Activated T-cell treated with anti-CD3 and anti-CD28 coated beads for 1 hour (primary cell): ENCODE results near the gene ANKRD36C.
"Not testable (repeated sequence)": the region's sequence is repeated elsewhere in the genome, so short reads cannot be mapped to it uniquely, and the experiment has no call there.

Experiments
- DNase-seq: peaks from one replicate; pipeline ENCODE4 v3.0.0-alpha.2; 2020; ENCODE audit warnings: low read depth

The ANKRD36C gene

GRCh38 chr2:95991351-95992094 is at the start of gene ANKRD36C:
Gene ANKRD36C (minus strand): TSS chr2:95991824. CDS start chr2:95991708, 116 bp downstream.
- DNase-seq, result not testable (repeated sequence)

GRCh38 chr2:96035554-96035953 is 43.9 kb upstream of the ANKRD36C start:
- not testable (repeated sequence) for DNase-seq

DNA sequence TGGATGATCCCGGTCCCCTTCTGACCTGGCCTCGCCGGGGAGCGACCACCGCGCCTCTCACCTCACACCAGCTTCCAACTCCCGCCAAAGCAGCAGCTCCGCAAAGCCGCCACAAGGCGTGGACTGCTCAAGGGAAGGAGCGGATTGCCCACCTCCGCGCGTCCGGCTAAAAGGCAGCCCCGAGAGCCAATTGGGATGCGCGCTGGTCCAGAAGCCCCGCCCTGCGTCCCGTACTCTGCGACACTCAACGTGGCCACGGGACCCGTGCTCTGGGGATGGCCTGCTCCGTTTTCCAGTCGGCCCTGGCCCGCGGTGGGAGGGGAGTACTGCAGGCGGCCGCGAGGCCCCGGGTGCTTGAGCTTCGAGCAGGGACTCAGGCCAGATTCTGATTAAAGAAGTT is 43.2 kb upstream of the ANKRD36C start, which contains the start of gene GPAT2:
GPAT2 (minus strand) TSS at position 125 of the 400 bp plus-strand sequence. CDS start 2,557 bp downstream, outside the sequence.
- not testable (repeated sequence) for DNase-seq

DNA sequence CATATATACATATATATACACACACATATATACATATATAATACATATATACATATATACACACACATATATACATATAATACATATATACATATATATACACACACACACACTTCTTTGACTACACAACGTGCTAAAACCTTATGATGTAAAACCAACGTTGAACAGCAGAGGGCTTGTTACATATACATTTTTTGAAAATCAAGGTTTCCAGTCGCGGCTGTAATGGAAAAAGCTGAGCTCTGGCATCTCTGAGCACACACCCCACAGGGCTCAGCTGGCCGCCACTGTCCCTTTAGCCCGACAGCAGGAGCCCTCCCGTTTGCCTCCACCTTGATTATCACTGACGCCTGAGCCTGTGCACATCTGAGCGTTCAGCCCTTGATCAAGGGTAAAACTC is 42.4 kb upstream of the ANKRD36C start:
- not testable (repeated sequence) for DNase-seq

GRCh38 chr2:96027725-96028325 is 36.2 kb upstream of the ANKRD36C start:
- not testable (repeated sequence) for DNase-seq

DNA sequence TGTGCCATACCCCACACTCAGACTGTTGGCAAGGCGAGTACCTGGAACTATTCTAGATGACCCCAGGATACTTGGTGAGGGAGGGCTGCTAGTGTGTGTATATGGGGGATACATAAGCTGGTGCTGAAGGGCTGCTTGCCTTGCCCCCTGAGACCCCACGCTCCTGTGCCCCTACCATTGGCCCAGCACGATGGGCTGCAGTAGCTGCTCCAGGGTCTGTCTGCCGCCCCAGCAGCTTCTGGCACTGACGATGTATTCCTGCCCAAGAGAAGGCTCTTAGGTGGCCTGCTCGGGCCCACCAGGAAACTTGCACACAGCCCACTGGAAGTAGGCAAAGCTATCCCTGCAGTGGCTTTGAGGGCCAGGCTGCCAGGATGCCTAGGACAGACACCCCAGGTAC is 34.1 kb upstream of the ANKRD36C start:
- DNase-seq, result not testable (repeated sequence)

- DNase-seq, result no peak
Measured at GRCh38 chr2:96025194-96025492, 33.5 kb upstream of the ANKRD36C start.

GRCh38 chr2:96024336-96025193 is 32.9 kb upstream of the ANKRD36C start:
- DNase-seq, result no peak

DNA sequence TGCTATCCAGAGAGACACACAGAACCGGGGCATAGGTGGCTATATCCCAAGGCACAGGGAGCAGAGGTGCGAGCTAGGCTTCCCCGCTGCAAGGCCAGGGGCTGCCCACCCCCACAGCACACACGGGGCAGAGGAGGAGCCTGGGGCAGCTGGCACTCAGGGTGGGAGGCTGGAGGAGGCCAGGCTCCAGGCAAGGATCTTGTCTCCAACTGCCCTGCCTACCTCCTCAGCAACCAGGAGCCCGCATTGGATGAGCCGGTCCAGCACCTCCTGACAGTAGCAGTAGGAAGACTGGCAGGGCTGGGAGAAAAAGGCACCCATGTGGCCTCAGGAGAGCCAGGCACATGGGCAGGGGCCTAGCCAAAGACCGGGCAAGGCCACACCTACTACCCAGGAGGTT is 32.1 kb upstream of the ANKRD36C start:
- not testable (repeated sequence) for DNase-seq

- peak; percentile 49 for DNase-seq
Measured at GRCh38 chr2:96022701-96023447, 31.2 kb upstream of the ANKRD36C start.

DNA sequence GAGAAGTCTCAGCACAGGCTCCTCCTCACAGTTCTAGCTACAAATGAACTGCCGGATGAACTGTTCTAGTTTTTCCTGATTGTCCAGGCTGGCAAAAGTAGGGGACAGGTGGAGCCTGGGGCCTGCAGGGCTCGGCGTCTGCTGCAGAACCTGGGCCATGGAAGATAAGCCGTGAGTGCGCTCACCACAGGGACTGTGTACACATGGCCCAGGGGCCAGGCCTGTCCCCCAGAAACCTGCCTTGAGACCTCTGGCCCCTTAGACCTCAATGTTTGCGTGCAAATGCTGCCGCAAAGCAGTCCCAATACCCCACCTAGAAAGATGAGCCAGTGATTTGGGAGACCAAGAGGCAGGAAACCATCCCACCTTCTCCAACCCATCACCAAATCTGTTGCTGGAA is 30.5 kb upstream of the ANKRD36C start:
- not testable (repeated sequence) for DNase-seq

DNA sequence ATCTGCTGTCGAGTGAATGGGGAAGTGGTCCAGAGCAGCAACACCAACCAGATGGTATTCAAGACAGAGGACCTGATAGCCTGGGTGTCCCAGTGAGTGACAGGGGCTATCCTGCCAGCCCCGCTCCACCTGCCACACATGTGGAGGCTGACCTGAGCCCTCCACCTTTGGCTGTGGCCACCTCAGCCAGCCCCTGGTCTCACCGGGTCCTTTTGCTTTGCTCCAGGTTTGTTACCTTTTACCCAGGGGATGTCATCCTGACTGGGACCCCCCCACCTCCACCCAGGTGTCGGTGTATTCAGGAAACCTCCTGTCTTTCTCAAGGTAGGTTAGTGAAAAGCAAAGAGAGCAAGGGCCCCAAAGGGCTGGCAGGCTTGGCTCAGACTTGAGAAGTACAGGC is 29.5 kb upstream of the ANKRD36C start:
- not testable (repeated sequence) for DNase-seq

DNA sequence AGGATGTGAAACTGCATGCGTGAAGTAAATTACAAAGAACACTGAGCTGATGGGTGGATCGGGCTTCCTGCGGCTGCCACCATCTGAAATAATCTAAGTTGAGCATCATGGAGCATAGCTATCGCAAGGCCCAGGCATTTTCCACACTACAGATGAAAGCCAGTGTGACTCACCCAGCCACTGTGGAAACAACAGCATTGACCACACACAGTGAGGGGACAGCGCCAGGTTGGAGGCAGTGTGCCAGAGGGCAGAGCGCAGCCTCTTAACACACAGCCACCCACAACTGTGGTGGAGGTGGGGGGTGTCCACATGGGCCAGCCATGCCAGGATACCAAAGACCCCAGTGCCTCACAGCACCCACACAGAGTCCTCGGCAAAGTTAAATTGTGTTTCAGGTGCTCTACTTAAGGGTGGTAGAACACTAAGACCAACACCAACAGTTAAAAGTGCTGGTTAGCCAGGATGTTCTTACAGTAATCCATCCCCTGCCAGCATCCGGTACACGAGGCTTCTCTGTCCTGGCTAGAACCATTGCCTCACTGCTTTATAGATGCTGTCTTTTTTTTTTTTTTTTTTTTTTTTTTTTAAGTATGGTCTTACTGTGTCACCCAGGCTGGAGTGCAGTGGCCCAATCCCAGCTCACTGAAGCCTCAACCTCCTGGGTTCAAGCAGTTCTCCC is 28.4 kb upstream of the ANKRD36C start:
- DNase-seq, result not testable (repeated sequence)

DNA sequence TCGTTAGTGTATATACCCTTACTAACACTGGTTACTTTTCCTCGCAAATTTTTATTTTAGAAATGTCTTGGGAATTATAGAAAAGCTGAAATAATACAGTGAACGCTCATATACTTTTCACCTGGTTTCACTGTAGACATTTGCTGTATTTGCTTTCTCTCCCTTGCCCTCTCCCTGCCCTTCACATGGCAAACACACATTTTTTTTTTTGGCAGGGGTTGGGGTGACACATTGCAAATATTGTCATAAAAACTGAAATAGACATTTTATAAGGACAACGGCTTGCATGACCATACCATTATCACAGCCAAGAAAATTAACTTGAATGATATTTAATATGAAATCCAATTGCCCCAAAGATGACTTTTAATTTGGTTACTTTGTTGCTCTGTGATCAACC is 24.7 kb upstream of the ANKRD36C start:
- not testable (repeated sequence) for DNase-seq

DNA sequence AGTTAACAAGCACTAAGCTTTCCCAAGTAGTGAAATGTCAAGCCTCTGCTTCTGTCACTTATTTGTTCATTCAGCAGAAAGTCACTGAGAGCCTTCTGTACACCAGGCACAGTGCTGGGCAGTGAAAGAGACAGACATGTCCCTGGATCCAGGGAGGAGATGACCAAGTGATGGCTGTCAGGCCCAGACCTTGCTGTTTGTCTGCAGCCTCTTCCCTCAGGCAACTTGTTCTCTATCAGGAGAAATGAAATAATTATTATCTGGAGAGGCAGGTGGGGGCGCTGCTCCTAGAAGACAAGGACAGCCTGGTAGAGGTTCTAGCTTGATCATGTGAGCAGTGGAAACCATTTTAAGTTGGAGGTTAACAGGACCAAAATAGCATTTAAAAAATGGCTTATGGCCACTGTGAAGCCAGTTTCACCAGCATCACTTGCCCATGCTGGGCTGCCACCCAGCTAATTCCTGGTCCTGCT is 21.2 kb upstream of the ANKRD36C start:
- not testable (repeated sequence) for DNase-seq

GRCh38 chr2:96012086-96012791 is 20.6 kb upstream of the ANKRD36C start:
- not testable (repeated sequence) for DNase-seq

- DNase-seq, result not testable (repeated sequence)
Measured at GRCh38 chr2:96011129-96011455, 19.5 kb upstream of the ANKRD36C start.

DNA sequence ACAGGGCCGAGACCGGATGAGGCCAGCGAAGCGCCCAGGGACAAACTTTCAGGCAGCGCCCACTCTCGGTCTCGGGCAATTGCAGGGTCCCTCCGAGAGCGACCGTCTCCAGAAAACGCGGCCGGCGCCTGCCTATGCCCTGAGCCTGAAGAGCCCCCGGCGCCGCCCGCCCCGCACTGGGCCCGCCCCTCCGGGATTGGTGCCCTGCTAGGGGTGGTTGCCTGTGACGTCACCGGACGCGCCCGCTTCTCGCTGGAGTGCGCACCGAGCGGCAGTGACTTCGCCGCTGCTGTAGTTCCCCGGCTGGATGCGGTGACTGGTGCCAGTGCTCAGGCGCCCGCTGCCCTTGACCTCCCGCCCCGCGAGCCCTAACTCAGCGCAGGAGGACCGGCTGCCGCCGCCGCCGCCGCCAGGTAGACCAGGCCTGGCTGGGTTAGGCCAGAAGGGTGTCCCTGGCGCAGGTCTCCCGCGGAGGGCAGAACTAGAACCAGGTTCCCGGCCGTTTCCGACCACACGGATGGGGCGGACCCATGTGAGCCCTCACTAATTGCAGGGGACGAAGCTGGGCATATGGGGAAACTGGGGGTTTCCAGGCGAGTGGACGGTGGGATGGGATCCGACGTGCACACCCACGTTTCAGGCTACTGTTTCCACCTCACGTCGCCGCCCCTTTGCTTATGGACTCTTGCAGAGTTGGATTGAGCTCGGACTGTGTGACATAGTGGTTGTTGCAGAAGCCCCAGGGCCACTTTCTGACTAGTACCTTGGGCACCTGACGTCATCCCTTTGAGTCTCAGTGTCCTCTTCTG is 18.9 kb upstream of the ANKRD36C start:
- peak; percentile 96 for DNase-seq

GRCh38 chr2:96009833-96010232 is 18.2 kb upstream of the ANKRD36C start:
- not testable (repeated sequence) for DNase-seq

GRCh38 chr2:96008051-96008450 is 16.4 kb upstream of the ANKRD36C start:
- DNase-seq, result not testable (repeated sequence)
